KBM-7 (cell line): ENCODE data around the gene AUNIP.

Experiments
- DNase-seq: peaks from one replicate; pipeline ENCODE4 v3.0.0-alpha.2; 2015
- in situ Hi-C: fragments of 300-500 bp; cut with MboI; formaldehyde crosslinking; loops from 2 replicates; pipeline ENCODE4 v1.14.3; 2020; ENCODE audit warnings: low sequenced_read_pairs, low pct_unique_long_range_greater_than_20kb, mixed read lengths

The AUNIP gene

GRCh38 chr1:25803368-25803767 lies 55.9 kb downstream of the AUNIP start:
- no peak for DNase-seq
- in situ Hi-C loops: no loop called here

DNA sequence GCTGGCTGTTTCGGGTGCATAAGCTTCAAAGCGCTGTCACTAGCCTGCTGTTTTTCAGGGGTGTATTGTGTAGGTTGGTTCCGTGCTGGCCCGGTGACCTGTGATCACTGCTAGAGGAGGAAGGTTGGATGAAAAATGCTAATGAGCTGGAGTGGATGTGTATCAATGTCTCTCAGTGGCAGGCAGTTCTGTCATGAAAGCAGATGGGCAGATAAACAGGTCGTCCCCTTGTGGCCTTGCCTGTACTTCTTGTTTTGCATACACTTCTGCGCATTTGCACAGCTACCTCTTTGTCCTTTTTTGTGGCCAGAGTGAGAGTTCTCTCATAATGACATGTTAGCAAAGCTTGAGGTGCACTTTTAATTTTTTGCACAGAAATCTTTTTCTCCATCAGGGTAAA lies 56.3 kb downstream of the AUNIP start:
- DNase-seq: peak; percentile 55
- in situ Hi-C loops: no loop called here

DNA sequence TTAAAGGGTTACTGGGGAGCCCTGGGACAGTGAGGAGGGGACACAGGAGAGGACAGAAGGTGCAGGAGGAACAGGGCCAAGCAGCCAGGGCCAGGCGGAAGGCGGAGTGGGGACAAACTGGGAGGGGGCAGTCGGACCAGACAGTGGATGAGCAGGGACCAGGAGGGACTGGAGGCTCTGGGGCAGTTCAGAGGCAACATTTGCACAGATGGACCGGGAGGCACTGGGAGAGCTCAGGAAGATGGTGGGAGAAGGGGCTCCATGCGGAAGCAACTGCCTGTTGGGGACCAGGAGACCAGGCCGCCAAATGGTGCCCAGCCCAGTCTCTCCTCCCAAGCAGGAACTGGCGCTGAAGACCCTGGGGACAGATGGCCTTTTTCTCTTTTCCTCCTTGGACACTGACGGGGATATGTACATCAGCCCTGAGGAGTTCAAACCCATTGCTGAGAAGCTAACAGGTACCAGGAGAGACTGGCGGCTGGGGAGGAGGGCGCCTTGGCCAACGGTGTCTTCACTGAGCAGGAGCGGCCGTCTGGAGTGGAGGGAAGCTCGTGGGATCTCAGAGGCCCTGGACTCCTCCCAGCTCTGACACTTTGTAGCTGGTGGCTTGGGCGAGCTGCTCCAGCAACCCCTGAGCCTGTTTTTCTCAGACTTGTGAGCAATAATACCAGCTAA lies 58.4 kb downstream of the AUNIP start:
- DNase-seq: no peak
- in situ Hi-C loops: no loop called here

GRCh38 chr1:25799935-25800702 lies 59.1 kb downstream of the AUNIP start, which contains the start of gene SELENON:
SELENON (plus strand) TSS chr1:25800193; CDS start chr1:25800231, 38 bp downstream.
- peak; percentile 41 for DNase-seq
- in situ Hi-C loops: no loop called here

- DNase-seq: no peak
- in situ Hi-C loops: no loop called here
These were observed 59.8 kb downstream of the AUNIP start for GRCh38 chr1:25799352-25799934.

- no peak for DNase-seq
- in situ Hi-C loops: no loop called here
These were observed 60.4 kb downstream of the AUNIP start for GRCh38 chr1:25798666-25799351.

DNA sequence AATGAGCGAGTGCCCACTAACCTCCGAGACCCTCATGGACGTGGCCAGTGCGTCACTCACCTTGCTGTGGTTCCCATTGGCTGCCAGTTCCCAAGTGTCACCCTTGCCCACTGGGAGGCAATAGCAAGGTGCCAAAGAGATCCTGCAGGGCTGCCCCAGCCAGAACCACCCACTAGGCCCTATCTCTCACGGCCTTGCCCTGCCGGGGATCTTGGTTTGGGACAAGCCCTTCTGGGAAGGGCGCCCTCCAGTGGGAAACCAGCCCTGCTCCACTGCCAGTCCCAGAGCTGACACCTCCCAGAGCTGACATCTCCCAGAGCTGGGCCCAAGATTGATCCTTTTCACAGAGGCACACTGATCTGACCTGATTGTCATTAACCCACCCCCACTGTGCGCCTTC lies 61.3 kb downstream of the AUNIP start:
- in situ Hi-C loops: no loop called here

GRCh38 chr1:25796811-25797458 lies 62.3 kb downstream of the AUNIP start:
- in situ Hi-C loops: no loop called here
- peak; percentile 87 for DNase-seq

More for the DNA sequence above, 61.3 kb downstream of the AUNIP start:
- DNase-seq: peak; percentile 62

DNA sequence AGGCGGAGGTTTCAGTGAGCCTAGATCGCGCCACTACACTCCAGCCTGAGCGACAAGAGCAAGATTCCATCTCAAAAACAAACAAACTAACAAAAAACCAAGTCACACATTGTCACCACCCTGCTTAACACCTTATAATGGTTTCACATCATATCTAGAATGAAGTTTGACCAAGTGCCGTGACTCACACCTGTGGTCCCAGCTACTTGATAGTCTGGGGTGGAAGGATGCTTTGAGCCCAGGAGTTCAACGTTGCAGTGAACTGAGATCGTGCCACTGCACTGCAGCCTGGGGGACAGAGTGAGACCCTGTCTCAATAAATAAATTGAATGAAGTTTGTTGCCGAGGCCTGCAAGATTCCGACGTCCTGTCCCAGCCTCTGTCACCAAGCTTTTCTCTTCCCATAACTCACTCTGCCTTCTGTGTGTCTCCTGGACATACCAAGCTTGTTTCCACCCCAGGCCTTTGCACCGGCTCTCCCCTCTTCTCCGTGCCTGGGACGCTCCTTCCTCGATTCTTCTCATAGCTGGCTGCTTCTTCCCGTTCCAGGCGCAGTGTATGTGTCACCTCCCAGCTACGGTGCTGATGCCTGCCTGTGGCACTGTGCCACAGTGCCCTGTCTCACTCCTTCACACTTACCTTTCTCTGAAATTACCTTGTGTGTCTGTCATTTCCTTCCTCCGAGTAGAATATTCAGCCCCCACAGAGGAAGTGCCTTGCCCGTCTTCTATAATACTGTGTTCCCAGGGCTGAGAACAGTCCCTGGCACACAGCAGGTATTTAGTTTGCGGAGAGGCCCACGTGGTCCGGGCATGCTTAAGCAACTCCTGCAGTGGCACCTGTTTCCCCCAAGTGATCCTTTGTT lies 63.1 kb downstream of the AUNIP start:
- in situ Hi-C loops: no loop called here
- DNase-seq: no peak

GRCh38 chr1:25795211-25795610 lies 64.0 kb downstream of the AUNIP start:
- in situ Hi-C loops: no loop called here

GRCh38 chr1:25794325-25794724 lies 64.9 kb downstream of the AUNIP start:
- in situ Hi-C loops: no loop called here

More at GRCh38 chr1:25795211-25795610, 64.0 kb downstream of the AUNIP start:
- no peak for DNase-seq

DNA sequence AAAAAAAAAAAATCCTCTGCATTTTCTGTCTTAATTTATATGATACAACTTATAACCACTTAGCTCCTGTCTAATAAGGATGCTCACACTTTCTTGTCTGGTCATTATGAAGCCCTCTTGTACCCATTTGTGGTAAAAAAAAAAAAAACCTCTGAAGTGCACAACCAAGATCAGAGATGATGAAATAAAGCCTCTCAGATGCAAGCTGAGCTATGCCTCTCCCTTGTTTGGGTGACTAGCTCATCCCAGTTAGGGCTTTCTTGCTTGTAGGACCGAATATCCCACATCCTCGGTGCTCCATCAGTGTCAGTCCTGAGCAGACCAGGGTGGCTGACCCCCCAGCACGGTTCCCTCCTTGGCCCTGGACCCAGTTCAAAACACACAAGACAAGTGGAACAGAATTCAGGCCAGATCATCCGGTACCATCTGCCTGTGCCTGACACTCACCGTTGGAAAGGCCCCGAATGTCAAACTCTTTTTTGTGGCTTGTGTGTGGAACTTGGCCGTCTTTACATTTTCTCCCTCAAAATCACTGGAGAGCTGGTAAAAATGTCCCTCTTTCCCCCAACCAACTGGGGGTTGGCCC lies 65.6 kb downstream of the AUNIP start:
- DNase-seq: no peak
- in situ Hi-C loops: no loop called here

More at GRCh38 chr1:25794325-25794724, 64.9 kb downstream of the AUNIP start:
- no peak for DNase-seq

DNA sequence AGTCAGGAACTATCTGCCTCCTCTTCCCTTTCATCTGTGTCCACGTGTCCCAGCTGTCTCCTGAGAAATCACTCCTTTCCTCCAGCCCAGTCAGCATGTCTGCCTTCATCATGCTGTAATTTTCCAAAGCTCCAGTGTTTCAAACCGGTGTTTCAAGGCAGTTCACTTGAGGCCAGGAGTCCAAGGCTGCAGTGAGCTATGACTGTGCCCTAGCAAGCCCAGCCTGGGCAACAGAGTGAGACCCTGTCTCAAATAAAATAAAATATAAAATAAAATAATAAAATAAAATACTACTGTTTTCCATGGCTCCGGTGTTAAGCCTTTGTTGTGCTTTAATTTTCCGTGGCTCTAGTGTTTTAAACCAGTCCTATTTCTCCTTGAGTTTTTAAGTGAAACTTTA lies 67.1 kb downstream of the AUNIP start:
- in situ Hi-C loops: no loop called here
- DNase-seq: no peak

GRCh38 chr1:25790472-25790871 lies 68.8 kb downstream of the AUNIP start:
- in situ Hi-C loops: no loop called here
- DNase-seq: no peak

DNA sequence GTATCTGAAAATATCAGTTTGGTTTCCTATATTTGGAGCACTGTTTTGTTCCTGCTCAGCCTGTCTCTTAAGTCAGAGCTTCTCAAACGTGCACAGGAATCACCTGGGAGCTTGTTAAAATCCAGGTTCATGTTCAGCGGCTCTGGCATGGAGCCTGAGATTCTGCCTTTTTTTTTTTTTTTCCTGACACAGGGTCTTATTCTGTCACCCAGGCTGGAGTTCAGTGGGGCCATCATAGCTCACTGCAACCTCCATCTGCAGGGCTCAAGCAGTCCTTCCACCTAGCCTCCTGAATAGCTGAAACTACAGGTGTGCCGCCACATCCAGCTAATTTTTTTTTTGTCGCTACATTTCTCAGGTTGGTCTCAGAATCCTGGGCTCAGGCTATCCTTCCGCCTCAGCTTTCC lies 71.5 kb downstream of the AUNIP start:
- in situ Hi-C loops: no loop called here
- no peak for DNase-seq

DNA sequence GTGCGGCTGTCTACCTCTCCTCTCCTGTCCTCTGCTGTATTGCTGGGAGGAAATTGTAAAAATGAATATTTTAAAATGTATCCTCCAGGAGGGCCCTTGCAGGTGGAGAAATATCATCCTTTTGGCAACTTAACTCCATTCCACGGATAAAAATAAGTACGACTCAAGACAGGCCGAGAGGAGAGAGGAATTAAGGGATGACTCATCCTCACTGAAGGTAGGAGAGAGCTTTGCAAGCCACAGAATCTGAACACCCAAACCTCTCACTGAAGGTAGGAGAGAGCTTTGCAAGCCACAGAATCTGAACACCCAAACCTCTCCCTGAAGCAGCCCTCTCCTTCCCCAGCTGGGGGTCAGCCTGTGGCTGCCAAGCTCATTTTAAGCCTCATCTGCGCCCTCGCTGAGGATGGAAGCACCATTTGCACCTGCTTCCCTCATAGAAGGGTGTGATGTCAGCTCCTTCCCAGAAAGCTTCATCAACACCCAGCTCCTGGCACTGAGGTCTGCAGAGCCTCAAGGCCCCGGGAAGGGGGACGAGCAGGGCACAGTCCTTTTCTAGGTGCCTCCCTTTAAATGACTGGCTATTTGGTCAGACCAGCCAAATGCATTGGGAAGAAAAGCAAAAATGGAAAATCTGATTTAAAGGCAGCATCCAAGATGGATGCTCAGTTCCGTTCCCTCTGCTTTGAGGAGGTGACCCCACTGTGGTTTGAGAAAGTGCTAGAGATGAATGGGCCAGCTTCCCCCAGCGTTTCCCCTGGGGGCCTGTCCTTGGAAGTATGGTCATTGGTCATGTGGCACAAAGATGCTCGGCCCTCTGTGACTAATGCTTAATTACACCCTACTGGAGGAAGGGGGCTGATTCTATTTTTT lies 72.1 kb downstream of the AUNIP start:
- no peak for DNase-seq
- in situ Hi-C loops: no loop called here
